Fibroblast of lung (primary cell): ENCODE results near the gene CSNK2A1. TPM values are rescaled to one million over a fixed set of nuclear protein-coding genes. Genes with fewer than 3 reads are reported as not detected.

Source experiments
- DNase-seq, 2 donors: peaks; one replicate each; pipeline versions ENCODE4 v3.0.0 to v3.0.0-alpha.2; 2010; ENCODE audit warnings: low read depth in 2 of 2
- H2AFZ ChIP-seq: 2 replicates; pipeline ENCODE4 v1.5.1; 2012; ENCODE audit warnings: low read length, control low read depth, inconsistent platforms
- H3K27ac ChIP-seq: 2 replicates; pipeline ENCODE4 v1.5.1; 2011; ENCODE audit warnings: low read length, control low read depth; ENCODE audit not compliant: insufficient read depth
- H3K27me3 ChIP-seq: 2 replicates; pipeline ENCODE4 v1.5.1; 2011; ENCODE audit warnings: mild to moderate bottlenecking, low read length; ENCODE audit not compliant: control insufficient read depth, insufficient read depth
- H3K36me3 ChIP-seq: 2 replicates; pipeline ENCODE4 v1.5.1; 2011; ENCODE audit warnings: low read length; ENCODE audit not compliant: control insufficient read depth, insufficient read depth
- H3K4me1 ChIP-seq: 2 replicates; pipeline ENCODE4 v1.5.1; 2011; ENCODE audit warnings: low read length; ENCODE audit not compliant: control insufficient read depth, insufficient read depth; ENCODE audit errors: extremely low read depth
- H3K4me2 ChIP-seq: 2 replicates; pipeline ENCODE4 v1.5.1; 2011; ENCODE audit warnings: low read length, control low read depth; ENCODE audit not compliant: insufficient read depth; ENCODE audit errors: extremely low read depth
- H3K4me3 ChIP-seq, 4 experiments: fragments of 200-600 bp in 1 of 4; sonication (generic) in 1 of 4; replicated peaks in 1 of 4; 2 replicates each; pipeline ENCODE4 v1.5.1; 2011 to 2016; ENCODE audit warnings: low read length in 4 of 4, low read depth in 3 of 4, mild to moderate bottlenecking in 3 of 4, control low read depth in 2 of 4, inconsistent platforms in 1 of 4, mixed read lengths in 1 of 4; ENCODE audit not compliant: insufficient read depth in 1 of 4; ENCODE audit errors: control extremely low read depth in 1 of 4
- H3K79me2 ChIP-seq: 2 replicates; pipeline ENCODE4 v1.5.1; 2012; ENCODE audit warnings: mild to moderate bottlenecking, low read length, inconsistent platforms; ENCODE audit not compliant: control insufficient read depth, insufficient read depth
- H3K9ac ChIP-seq: 2 replicates; pipeline ENCODE4 v1.5.1; 2011; ENCODE audit warnings: mild to moderate bottlenecking, low read length, control low read depth; ENCODE audit not compliant: insufficient read depth
- H3K9me3 ChIP-seq: 2 replicates; pipeline ENCODE4 v1.5.1; 2012; ENCODE audit warnings: low read depth, low read length; ENCODE audit not compliant: control insufficient read depth, insufficient read depth
- H4K20me1 ChIP-seq: 2 replicates; pipeline ENCODE4 v1.5.1; 2011; ENCODE audit warnings: low read length; ENCODE audit not compliant: control insufficient read depth, insufficient read depth; ENCODE audit errors: extremely low read depth
- EZH2 ChIP-seq: IDR thresholded peaks from 2 replicates; pipeline ENCODE4 v1.5.1; 2012; ENCODE audit warnings: low read length, control low read depth, mild to moderate bottlenecking; ENCODE audit errors: missing control alignments
- polyA plus RNA-seq, 2 donors: library from polyadenylated mRNA; depleted of rRNA in 1 of 2; stranded (reverse) in 1 of 2; unstranded in 1 of 2; fragments of >200 nt; gene quantifications; 2 replicates each; pipeline ENCODE4 v1.2.1, GENCODE V29; 2011 to 2012; ENCODE audit warnings: missing spikeins in 1 of 2
- total RNA-seq: library from RNA; depleted of rRNA; stranded (reverse); fragments of >200 nt; gene quantifications from 2 replicates; pipeline ENCODE4 v1.2.1, GENCODE V29; 2014
- TF ChIP-seq, protein P1 (sequence below), 2 donors: IDR thresholded peaks in 1 of 2; conservative IDR thresholded peaks in 1 of 2; 1 replicate in 1 of 2; 2 replicates in 1 of 2; pipeline ENCODE4 v1.5.1; 2011 to 2012; ENCODE audit warnings: low read length in 2 of 2, control low read depth in 1 of 2, inconsistent platforms in 1 of 2, low read depth in 1 of 2, mild to moderate bottlenecking in 1 of 2

Gene CSNK2A1
- total and polyA plus RNA-seq, 2 donors (not counting 1 experiment from before 2014, with no cell fraction given), result 120 to 124 TPM

DNA sequence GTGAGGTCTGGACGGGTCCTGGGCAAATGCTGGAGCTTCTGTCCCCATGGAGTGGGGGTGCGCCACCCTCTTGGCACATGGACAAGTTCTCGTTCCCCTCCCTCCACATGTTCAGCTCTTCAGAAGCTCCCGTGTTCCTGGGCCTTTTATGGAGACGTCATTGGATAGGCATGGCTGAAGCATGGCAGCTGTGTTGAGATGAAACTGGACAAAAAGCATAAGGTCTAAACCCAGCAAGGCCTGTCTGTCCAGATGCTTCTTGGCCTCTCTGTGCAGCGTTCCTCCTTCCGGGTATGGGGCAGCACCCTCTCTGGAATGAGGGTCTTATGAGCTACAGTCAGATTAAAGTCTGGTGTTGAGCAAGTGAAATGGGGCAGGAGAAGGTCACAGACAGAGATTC lies 108.0 kb downstream of the CSNK2A1 start:
- H4K20me1 ChIP-seq, result no peaks in the 10 kb centered on the region
- no peaks in the 10 kb centered on the region for H3K4me1 ChIP-seq
- DNase-seq, result no peak
- no peak for TF ChIP-seq EZH2
- TF ChIP-seq, protein P1, sequence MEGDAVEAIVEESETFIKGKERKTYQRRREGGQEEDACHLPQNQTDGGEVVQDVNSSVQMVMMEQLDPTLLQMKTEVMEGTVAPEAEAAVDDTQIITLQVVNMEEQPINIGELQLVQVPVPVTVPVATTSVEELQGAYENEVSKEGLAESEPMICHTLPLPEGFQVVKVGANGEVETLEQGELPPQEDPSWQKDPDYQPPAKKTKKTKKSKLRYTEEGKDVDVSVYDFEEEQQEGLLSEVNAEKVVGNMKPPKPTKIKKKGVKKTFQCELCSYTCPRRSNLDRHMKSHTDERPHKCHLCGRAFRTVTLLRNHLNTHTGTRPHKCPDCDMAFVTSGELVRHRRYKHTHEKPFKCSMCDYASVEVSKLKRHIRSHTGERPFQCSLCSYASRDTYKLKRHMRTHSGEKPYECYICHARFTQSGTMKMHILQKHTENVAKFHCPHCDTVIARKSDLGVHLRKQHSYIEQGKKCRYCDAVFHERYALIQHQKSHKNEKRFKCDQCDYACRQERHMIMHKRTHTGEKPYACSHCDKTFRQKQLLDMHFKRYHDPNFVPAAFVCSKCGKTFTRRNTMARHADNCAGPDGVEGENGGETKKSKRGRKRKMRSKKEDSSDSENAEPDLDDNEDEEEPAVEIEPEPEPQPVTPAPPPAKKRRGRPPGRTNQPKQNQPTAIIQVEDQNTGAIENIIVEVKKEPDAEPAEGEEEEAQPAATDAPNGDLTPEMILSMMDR (conservative IDR thresholded peaks at IDR 0.05 in 1 of 2, IDR thresholded peaks at IDR 0.05 in 1 of 2; ENCODE audit: low read depth in 1 of 2, low read length in 2 of 2), result no peak
- peaks cover 23% of the 10 kb centered on the region for H3K36me3 ChIP-seq
- H3K9me3 ChIP-seq, result no peaks in the 10 kb centered on the region
- H2AFZ ChIP-seq, result no peak overlapping the region
- no peak overlapping the region for H3K9ac ChIP-seq
- no peaks in the 10 kb centered on the region for H3K79me2 ChIP-seq
- no peak overlapping the region for H3K4me3 ChIP-seq
- H3K4me2 ChIP-seq, result no peak overlapping the region
- no peak overlapping the region for H3K27ac ChIP-seq
- no peaks in the 10 kb centered on the region for H3K27me3 ChIP-seq

DNA sequence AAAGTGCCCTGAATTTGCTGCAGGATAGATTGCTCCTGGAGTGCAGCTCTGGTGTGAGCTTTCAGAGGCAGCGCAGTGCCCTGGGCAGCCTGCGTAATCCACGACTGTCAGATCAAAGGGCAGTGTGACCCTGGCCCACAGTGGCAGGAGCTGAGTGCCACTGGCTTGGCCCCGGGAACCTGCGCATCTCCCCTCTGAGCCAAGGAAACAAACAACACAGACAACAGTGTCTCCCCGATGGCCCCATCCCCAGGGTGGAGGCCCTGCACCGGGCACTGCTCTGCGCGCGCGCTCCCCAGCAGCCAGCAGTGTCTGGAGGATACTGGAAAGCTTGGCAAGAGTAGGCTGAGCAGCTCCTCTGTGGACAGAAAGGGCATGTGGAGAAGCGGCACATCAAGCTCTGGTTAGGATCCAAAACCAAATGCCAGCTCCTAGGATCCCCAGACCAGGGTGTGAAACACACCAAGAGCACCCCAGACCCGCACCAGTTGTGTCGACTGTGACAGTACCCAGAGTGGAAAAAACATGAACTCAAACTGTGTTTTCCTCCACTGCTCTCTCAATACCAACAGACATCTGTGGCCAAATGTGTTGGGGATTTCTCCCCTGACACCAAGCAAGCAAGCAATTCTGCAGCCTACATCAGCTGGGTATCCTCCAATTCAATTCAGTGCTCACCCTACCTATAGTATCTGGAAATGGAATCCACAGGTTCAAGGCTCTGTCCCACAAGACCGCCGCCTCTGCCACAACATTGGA lies 108.8 kb downstream of the CSNK2A1 start:
- TF ChIP-seq EZH2, result no peak
- TF ChIP-seq, protein P1 (conservative IDR thresholded peaks at IDR 0.05 in 1 of 2, IDR thresholded peaks at IDR 0.05 in 1 of 2; ENCODE audit: low read depth in 1 of 2, low read length in 2 of 2), result no peak

DNA sequence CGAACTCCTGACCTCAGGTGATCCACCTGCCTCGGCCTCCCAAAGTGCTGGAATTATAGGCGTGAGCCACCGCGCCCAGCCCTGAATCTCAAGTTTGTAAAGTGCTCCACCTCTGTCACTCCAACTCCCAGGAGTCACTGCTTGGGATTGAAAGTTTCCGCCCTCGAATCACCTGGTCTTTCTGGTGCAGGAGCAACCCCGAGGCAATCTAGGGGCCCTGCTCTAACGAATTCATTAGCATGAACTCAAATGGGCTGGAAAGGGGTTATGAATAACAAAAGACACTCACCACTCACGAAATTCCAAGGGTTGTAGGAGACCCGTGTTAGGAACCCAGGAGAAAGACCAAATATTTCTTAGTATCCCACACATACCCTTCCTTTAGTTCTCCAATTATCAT lies 109.4 kb downstream of the CSNK2A1 start:
- Histone ChIP-seq H3K4me1 (no peaks in the 10 kb centered on the region), H3K4me3 (no peak overlapping the region), H3K27ac (no peak overlapping the region), H3K9ac (no peak overlapping the region), H3K9me3 (no peaks in the 10 kb centered on the region), H3K79me2 (no peaks in the 10 kb centered on the region), H4K20me1 (no peaks in the 10 kb centered on the region), H3K36me3 (peaks cover 19% of the 10 kb centered on the region), H3K4me2 (no peak overlapping the region), H3K27me3 (no peaks in the 10 kb centered on the region), H2AFZ (no peak overlapping the region)
- TF ChIP-seq EZH2, result no peak
- TF ChIP-seq, protein P1 (conservative IDR thresholded peaks at IDR 0.05 in 1 of 2, IDR thresholded peaks at IDR 0.05 in 1 of 2; ENCODE audit: low read depth in 1 of 2, low read length in 2 of 2), result no peak
- no peak for DNase-seq

More for the DNA sequence above, 108.8 kb downstream of the CSNK2A1 start:
- H3K9ac ChIP-seq, result no peak overlapping the region
- H2AFZ ChIP-seq, result no peak overlapping the region
- H3K4me3 ChIP-seq, result no peak overlapping the region
- no peaks in the 10 kb centered on the region for H3K27me3 ChIP-seq
- no peak for DNase-seq
- no peak overlapping the region for H3K27ac ChIP-seq
- no peaks in the 10 kb centered on the region for H3K4me1 ChIP-seq
- peaks cover 18% of the 10 kb centered on the region for H3K36me3 ChIP-seq
- no peaks in the 10 kb centered on the region for H3K79me2 ChIP-seq
- no peak overlapping the region for H3K4me2 ChIP-seq
- no peaks in the 10 kb centered on the region for H3K9me3 ChIP-seq
- no peaks in the 10 kb centered on the region for H4K20me1 ChIP-seq
